SK-N-MC (cell line): ENCODE data around the gene AKR7A3.

Source experiments
- DNase-seq: peaks from one replicate; pipeline ENCODE4 v3.0.0-alpha.2; 2011; ENCODE audit warnings: low read depth, low spot score
- H3K27ac ChIP-seq: fragments of 200-600 bp; sonication (generic); 2 replicates; pipeline ENCODE4 v1.5.1; 2016; ENCODE audit warnings: mixed run types
- H3K36me3 ChIP-seq: fragments of 200-600 bp; sonication (generic); 2 replicates; pipeline ENCODE4 v1.6.1; 2017; ENCODE audit warnings: antibody characterized with exemption, low read length, mixed read lengths; ENCODE audit not compliant: insufficient read depth
- H3K4me3 ChIP-seq: fragments of 200-600 bp; sonication (generic); 2 replicates; pipeline ENCODE4 v1.5.1; 2016
- H3K9ac ChIP-seq: fragments of 200-600 bp; sonication (generic); 2 replicates; pipeline ENCODE4 v1.8.0; 2017; ENCODE audit warnings: mixed run types, mixed read lengths; ENCODE audit not compliant: insufficient read length
- H3K9me3 ChIP-seq: fragments of 200-600 bp; sonication (generic); 2 replicates; pipeline ENCODE4 v1.6.1; 2017; ENCODE audit warnings: low read depth, mild to moderate bottlenecking, antibody characterized with exemption, low read length, moderate library complexity, mixed read lengths
- EZH2 ChIP-seq: fragments of 200-600 bp; sonication (generic); IDR thresholded peaks from one replicate; pipeline ENCODE4 v1.6.1; 2017; ENCODE audit warnings: antibody characterized with exemption
- FOXP2 ChIP-seq: optimal IDR thresholded peaks from 2 replicates; pipeline ENCODE3; 2011; ENCODE audit warnings: mild to moderate bottlenecking, moderate library complexity; ENCODE audit not compliant: insufficient read depth; ENCODE audit errors: extremely low read length, control extremely low read depth
- POLR2AphosphoS5 ChIP-seq: IDR thresholded peaks from 2 replicates; pipeline ENCODE4 v1.6.1; 2012; ENCODE audit warnings: mild to moderate bottlenecking, low read depth, low read length, borderline replicate concordance

Gene AKR7A3

GRCh38 chr1:19251305-19252196 is 37.0 kb downstream of the AKR7A3 start, which contains the start of the genes EMC1 and MRTO4:
TSS of gene EMC1 (minus strand) at chr1:19251524. CDS start at chr1:19251509, 15 bp downstream.
TSS of gene MRTO4 (plus strand) at chr1:19251805. CDS start at chr1:19251836, 31 bp downstream.
- H3K9ac ChIP-seq: peak within 1 kb of the TSS; percentile 98
- H3K27ac ChIP-seq: peak within 1 kb of the TSS; percentile 96
- no peaks in the 10 kb centered on the region for H3K9me3 ChIP-seq
- TF ChIP-seq FOXP2: peak; percentile 81
- TF ChIP-seq EZH2: no peak
- peak; percentile 95 for TF ChIP-seq POLR2AphosphoS5
- H3K36me3 ChIP-seq: peaks cover 29% of the 10 kb centered on the region
- peak within 1 kb of the TSS; percentile 95 for H3K4me3 ChIP-seq
- peak; percentile 14 for DNase-seq

- H3K36me3 ChIP-seq: peaks cover 23% of the 10 kb centered on the region
Measured at GRCh38 chr1:19250629-19251304, 37.8 kb downstream of the AKR7A3 start.

GRCh38 chr1:19240673-19241538 is 47.7 kb downstream of the AKR7A3 start:
- H3K9me3 ChIP-seq: no peaks in the 10 kb centered on the region
- peak overlapping the region; percentile 54 for H3K9ac ChIP-seq
- DNase-seq: peak; percentile 18
- peak overlapping the region; percentile 58 for H3K27ac ChIP-seq
- no peak for TF ChIP-seq EZH2
- TF ChIP-seq FOXP2: no peak
- TF ChIP-seq POLR2AphosphoS5: no peak
- no peak overlapping the region for H3K4me3 ChIP-seq
- peaks cover 83% of the 10 kb centered on the region for H3K36me3 ChIP-seq

More at GRCh38 chr1:19250629-19251304, 37.8 kb downstream of the AKR7A3 start:
- no peak for DNase-seq
- no peak for TF ChIP-seq FOXP2
- no peak for TF ChIP-seq POLR2AphosphoS5
- TF ChIP-seq EZH2: no peak
- Histone ChIP-seq H3K9ac (peak overlapping the region; percentile 98), H3K27ac (peak overlapping the region; percentile 96), H3K9me3 (no peaks in the 10 kb centered on the region), H3K4me3 (peak overlapping the region; percentile 95)

GRCh38 chr1:19239876-19240275 is 48.7 kb downstream of the AKR7A3 start:
- H3K36me3 ChIP-seq: peaks cover 87% of the 10 kb centered on the region
- DNase-seq: no peak
- H3K9ac ChIP-seq: no peak overlapping the region

GRCh38 chr1:19234224-19234623 is 54.3 kb downstream of the AKR7A3 start:
- H3K4me3 ChIP-seq: no peak overlapping the region
- DNase-seq: no peak
- TF ChIP-seq POLR2AphosphoS5 (no peak), EZH2 (no peak), FOXP2 (no peak)
- H3K36me3 ChIP-seq: peaks cover 86% of the 10 kb centered on the region
- H3K9ac ChIP-seq: no peak overlapping the region
- no peak overlapping the region for H3K27ac ChIP-seq
- no peaks in the 10 kb centered on the region for H3K9me3 ChIP-seq

More at GRCh38 chr1:19239876-19240275, 48.7 kb downstream of the AKR7A3 start:
- Histone ChIP-seq H3K9me3 (no peaks in the 10 kb centered on the region), H3K4me3 (no peak overlapping the region), H3K27ac (peak overlapping the region; percentile 58; the same call in 1 of the 2 replicates)
- TF ChIP-seq FOXP2 (no peak), EZH2 (no peak), POLR2AphosphoS5 (no peak)
